Neural progenitor cell (in vitro differentiated cells): Measurements from ENCODE around the gene GNAT1. TPM values are rescaled to one million over a fixed set of nuclear protein-coding genes. Genes with fewer than 3 reads are reported as not detected.
A peak's percentile ranks its signal among the peaks of the same experiment; 100 is the strongest.

Experiments used
- DNase-seq: peaks from one replicate; pipeline ENCODE4 v3.0.0-alpha.2; 2016; ENCODE audit warnings: low spot score
- H2AFZ ChIP-seq: fragments of 200-600 bp; sonication (generic); replicated peaks from 2 replicates; pipeline ENCODE4 v1.6.1; 2016; ENCODE audit warnings: antibody characterized with exemption
- H3F3A ChIP-seq: fragments of 200-600 bp; sonication (generic); 2 replicates; pipeline ENCODE4 v1.6.1; 2016; ENCODE audit warnings: antibody characterized with exemption, low read depth
- H3K27ac ChIP-seq: fragments of 200-600 bp; sonication (generic); 2 replicates; pipeline ENCODE4 v1.5.1; 2016; ENCODE audit warnings: mild to moderate bottlenecking
- H3K27me3 ChIP-seq: fragments of 200-600 bp; sonication (generic); 2 replicates; pipeline ENCODE4 v1.6.1; 2016; ENCODE audit warnings: mild to moderate bottlenecking, moderate library complexity
- H3K36me3 ChIP-seq: fragments of 200-600 bp; sonication (generic); 2 replicates; pipeline ENCODE4 v1.5.1; 2016
- H3K4me1 ChIP-seq: fragments of 200-600 bp; sonication (generic); 2 replicates; pipeline ENCODE4 v1.6.1; 2016; ENCODE audit warnings: mixed run types
- H3K4me2 ChIP-seq: fragments of 200-600 bp; sonication (generic); 2 replicates; pipeline ENCODE4 v1.6.1; 2016
- H3K4me3 ChIP-seq: fragments of 200-600 bp; sonication (generic); 2 replicates; pipeline ENCODE4 v1.5.1; 2016
- H3K79me2 ChIP-seq: fragments of 200-600 bp; sonication (generic); 2 replicates; pipeline ENCODE4 v1.6.1; 2016; ENCODE audit warnings: low read depth
- H3K9ac ChIP-seq: fragments of 200-600 bp; sonication (generic); 2 replicates; pipeline ENCODE4 v1.6.1; 2016
- H3K9me3 ChIP-seq: fragments of 200-600 bp; sonication (generic); 2 replicates; pipeline ENCODE4 v1.5.1; 2016; ENCODE audit warnings: low read depth
- H4K20me1 ChIP-seq: fragments of 200-600 bp; sonication (generic); 2 replicates; pipeline ENCODE4 v1.6.1; 2016; ENCODE audit warnings: low read depth
- H3K27ac Mint-ChIP-seq: 3 replicates; pipeline ENCODE4 v1.8.0; 2021; ENCODE audit warnings: mixed read lengths
- H3K27me3 Mint-ChIP-seq: 2 replicates; pipeline ENCODE4 v1.8.0; 2022; ENCODE audit warnings: low read depth, mild to moderate bottlenecking, inconsistent platforms, moderate library complexity, mixed read lengths; ENCODE audit not compliant: insufficient read depth
- H3K36me3 Mint-ChIP-seq: 3 replicates; pipeline ENCODE4 v1.8.0; 2021; ENCODE audit warnings: mixed read lengths
- H3K4me1 Mint-ChIP-seq: 3 replicates; pipeline ENCODE4 v1.8.0; 2021; ENCODE audit warnings: mixed read lengths
- H3K4me3 Mint-ChIP-seq: 3 replicates; pipeline ENCODE4 v1.8.0; 2021; ENCODE audit warnings: mild to moderate bottlenecking, moderate library complexity, mixed read lengths
- H3K9me3 Mint-ChIP-seq: 3 replicates; pipeline ENCODE4 v1.8.0; 2020; ENCODE audit warnings: mixed read lengths
- EZH2 ChIP-seq: fragments of 200-600 bp; sonication (generic); IDR thresholded peaks from 2 replicates; pipeline ENCODE4 v1.6.1; 2017; ENCODE audit warnings: antibody characterized with exemption, mild to moderate bottlenecking, moderate library complexity
- EZH2phosphoT487 ChIP-seq: fragments of 200-600 bp; sonication (generic); IDR thresholded peaks from 2 replicates; pipeline ENCODE4 v1.6.1; 2017; ENCODE audit warnings: antibody characterized with exemption
- total RNA-seq: library from RNA; depleted of rRNA; stranded (reverse); fragments of >200 nt; gene quantifications from 2 replicates; pipeline ENCODE4 v1.2.3, GENCODE V29; 2015; ENCODE audit warnings: low replicate concordance
- TF ChIP-seq, protein P1 (sequence below): fragments of 200-600 bp; sonication (generic); IDR thresholded peaks from 2 replicates; pipeline ENCODE4 v1.5.1; 2017; ENCODE audit warnings: antibody characterized with exemption, mild to moderate bottlenecking

The GNAT1 gene
- total RNA-seq, 1 donor from 2014 or later = not detected

- H3K9ac ChIP-seq = no peak overlapping the region
- Mint-ChIP-seq H3K4me3 (no peak overlapping the region), H3K27me3 (peaks cover 4% of the 10 kb centered on the region), H3K36me3 (no peaks in the 10 kb centered on the region), H3K27ac (no peak overlapping the region), H3K9me3 (no peaks in the 10 kb centered on the region), H3K4me1 (peaks cover 9% of the 10 kb centered on the region)
- no peaks in the 10 kb centered on the region for H3K36me3 ChIP-seq
- no peak for DNase-seq
- H2AFZ ChIP-seq = no peak overlapping the region
- no peak overlapping the region for H3K4me2 ChIP-seq
- no peaks in the 10 kb centered on the region for H3K79me2 ChIP-seq
- no peak overlapping the region for H3K4me3 ChIP-seq
- no peaks in the 10 kb centered on the region for H4K20me1 ChIP-seq
- H3F3A ChIP-seq = peaks cover 6% of the 10 kb centered on the region
- peaks cover 6% of the 10 kb centered on the region for H3K4me1 ChIP-seq
- TF ChIP-seq, protein P1, sequence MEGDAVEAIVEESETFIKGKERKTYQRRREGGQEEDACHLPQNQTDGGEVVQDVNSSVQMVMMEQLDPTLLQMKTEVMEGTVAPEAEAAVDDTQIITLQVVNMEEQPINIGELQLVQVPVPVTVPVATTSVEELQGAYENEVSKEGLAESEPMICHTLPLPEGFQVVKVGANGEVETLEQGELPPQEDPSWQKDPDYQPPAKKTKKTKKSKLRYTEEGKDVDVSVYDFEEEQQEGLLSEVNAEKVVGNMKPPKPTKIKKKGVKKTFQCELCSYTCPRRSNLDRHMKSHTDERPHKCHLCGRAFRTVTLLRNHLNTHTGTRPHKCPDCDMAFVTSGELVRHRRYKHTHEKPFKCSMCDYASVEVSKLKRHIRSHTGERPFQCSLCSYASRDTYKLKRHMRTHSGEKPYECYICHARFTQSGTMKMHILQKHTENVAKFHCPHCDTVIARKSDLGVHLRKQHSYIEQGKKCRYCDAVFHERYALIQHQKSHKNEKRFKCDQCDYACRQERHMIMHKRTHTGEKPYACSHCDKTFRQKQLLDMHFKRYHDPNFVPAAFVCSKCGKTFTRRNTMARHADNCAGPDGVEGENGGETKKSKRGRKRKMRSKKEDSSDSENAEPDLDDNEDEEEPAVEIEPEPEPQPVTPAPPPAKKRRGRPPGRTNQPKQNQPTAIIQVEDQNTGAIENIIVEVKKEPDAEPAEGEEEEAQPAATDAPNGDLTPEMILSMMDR = no peak
- TF ChIP-seq EZH2 (no peak), EZH2phosphoT487 (no peak)
- no peaks in the 10 kb centered on the region for H3K9me3 ChIP-seq
- H3K27me3 ChIP-seq = peaks cover 32% of the 10 kb centered on the region
- H3K27ac ChIP-seq = no peak overlapping the region
These were observed 714 bp downstream of the GNAT1 start for GRCh38 chr3:50192124-50192523.

GRCh38 chr3:50192689-50193141 is 1.3 kb downstream of the GNAT1 start:
- Histone ChIP-seq H2AFZ (no peak overlapping the region), H3K9me3 (no peaks in the 10 kb centered on the region), H3K79me2 (no peaks in the 10 kb centered on the region), H3K9ac (no peak overlapping the region), H3K27ac (no peak overlapping the region), H4K20me1 (no peaks in the 10 kb centered on the region), H3K27me3 (peaks cover 32% of the 10 kb centered on the region), H3K36me3 (no peaks in the 10 kb centered on the region), H3K4me2 (no peak overlapping the region), H3K4me1 (peaks cover 6% of the 10 kb centered on the region), H3K4me3 (no peak overlapping the region), H3F3A (peaks cover 6% of the 10 kb centered on the region)
- Mint-ChIP-seq H3K4me3 (peak overlapping the region; percentile 41), H3K27me3 (peaks cover 4% of the 10 kb centered on the region), H3K4me1 (peaks cover 9% of the 10 kb centered on the region), H3K36me3 (no peaks in the 10 kb centered on the region), H3K27ac (no peak overlapping the region), H3K9me3 (no peaks in the 10 kb centered on the region)
- no peak for TF ChIP-seq EZH2
- no peak for TF ChIP-seq EZH2phosphoT487
- TF ChIP-seq, protein P1 = peak; percentile 93
- DNase-seq = peak; percentile 81

DNA sequence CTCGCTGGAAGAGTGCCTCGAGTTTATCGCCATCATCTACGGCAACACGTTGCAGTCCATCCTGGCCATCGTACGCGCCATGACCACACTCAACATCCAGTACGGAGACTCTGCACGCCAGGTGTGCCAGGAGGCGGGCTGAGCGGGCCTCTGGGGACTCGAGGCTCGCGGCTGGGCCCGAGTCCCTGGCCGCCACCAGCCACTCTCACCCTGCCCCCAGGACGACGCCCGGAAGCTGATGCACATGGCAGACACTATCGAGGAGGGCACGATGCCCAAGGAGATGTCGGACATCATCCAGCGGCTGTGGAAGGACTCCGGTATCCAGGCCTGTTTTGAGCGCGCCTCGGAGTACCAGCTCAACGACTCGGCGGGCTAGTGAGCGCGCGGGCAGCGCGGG is 1.9 kb downstream of the GNAT1 start:
- no peak overlapping the region for H3K4me3 ChIP-seq
- no peak overlapping the region for H3K27ac Mint-ChIP-seq
- H2AFZ ChIP-seq = no peak overlapping the region
- no peak overlapping the region for H3K4me2 ChIP-seq
- H3K4me1 Mint-ChIP-seq = peaks cover 9% of the 10 kb centered on the region
- H3K27me3 Mint-ChIP-seq = peaks cover 4% of the 10 kb centered on the region
- H3K36me3 ChIP-seq = no peaks in the 10 kb centered on the region
- H3K79me2 ChIP-seq = no peaks in the 10 kb centered on the region
- no peak overlapping the region for H3K9ac ChIP-seq
- TF ChIP-seq EZH2 = no peak
- TF ChIP-seq EZH2phosphoT487 = no peak
- TF ChIP-seq, protein P1 = no peak
- no peaks in the 10 kb centered on the region for H4K20me1 ChIP-seq
- no peak for DNase-seq
- peaks cover 6% of the 10 kb centered on the region for H3F3A ChIP-seq
- H3K4me3 Mint-ChIP-seq = no peak overlapping the region
- no peaks in the 10 kb centered on the region for H3K36me3 Mint-ChIP-seq
- H3K27ac ChIP-seq = no peak overlapping the region
- peaks cover 32% of the 10 kb centered on the region for H3K27me3 ChIP-seq
- H3K9me3 Mint-ChIP-seq = no peaks in the 10 kb centered on the region
- peaks cover 6% of the 10 kb centered on the region for H3K4me1 ChIP-seq
- no peaks in the 10 kb centered on the region for H3K9me3 ChIP-seq
